HG02885 (cell line): ENCODE measurements around the gene IL17RA.

Source experiments
- ATAC-seq: cut with Tn5 transposase; IDR thresholded peaks from one replicate; pipeline ENCODE4 v1.9.1; 2021; ENCODE audit warnings: mild to moderate bottlenecking; ENCODE audit not compliant: unreplicated experiment, poor library complexity

IL17RA gene

GRCh38 chr22:17149076-17149815 lies 64.4 kb downstream of the IL17RA start:
- ATAC-seq, result no peak

GRCh38 chr22:17152340-17152739 lies 67.5 kb downstream of the IL17RA start:
- no peak for ATAC-seq

- no peak for ATAC-seq
These were observed 68.2 kb downstream of the IL17RA start for GRCh38 chr22:17152971-17153370.

- no peak for ATAC-seq
These were observed 71.1 kb downstream of the IL17RA start for GRCh38 chr22:17155941-17156340.

- no peak for ATAC-seq
These were observed 72.9 kb downstream of the IL17RA start for GRCh38 chr22:17157714-17158113.

GRCh38 chr22:17158176-17158567 lies 73.4 kb downstream of the IL17RA start:
- no peak for ATAC-seq

GRCh38 chr22:17158568-17159503 lies 74.0 kb downstream of the IL17RA start, which contains the start of gene HDHD5:
Gene HDHD5 (minus strand): TSS chr22:17159277. CDS start chr22:17159251, 26 bp downstream.
- ATAC-seq, result peak; percentile 75

- ATAC-seq, result peak; percentile 44
These were observed 74.7 kb downstream of the IL17RA start for GRCh38 chr22:17159504-17159951.

GRCh38 chr22:17161991-17162390 lies 77.2 kb downstream of the IL17RA start:
- no peak for ATAC-seq

- ATAC-seq, result no peak
These were observed 77.9 kb downstream of the IL17RA start for GRCh38 chr22:17162731-17163130.

GRCh38 chr22:17164392-17165024 lies 79.7 kb downstream of the IL17RA start:
- ATAC-seq, result no peak
